HG03571 (cell line): ENCODE measurements around the gene REC8.

ENCODE experiments used
- ATAC-seq: cut with Tn5 transposase; IDR thresholded peaks from one replicate; pipeline ENCODE4 v1.9.1; 2021; ENCODE audit not compliant: unreplicated experiment

Gene REC8

DNA sequence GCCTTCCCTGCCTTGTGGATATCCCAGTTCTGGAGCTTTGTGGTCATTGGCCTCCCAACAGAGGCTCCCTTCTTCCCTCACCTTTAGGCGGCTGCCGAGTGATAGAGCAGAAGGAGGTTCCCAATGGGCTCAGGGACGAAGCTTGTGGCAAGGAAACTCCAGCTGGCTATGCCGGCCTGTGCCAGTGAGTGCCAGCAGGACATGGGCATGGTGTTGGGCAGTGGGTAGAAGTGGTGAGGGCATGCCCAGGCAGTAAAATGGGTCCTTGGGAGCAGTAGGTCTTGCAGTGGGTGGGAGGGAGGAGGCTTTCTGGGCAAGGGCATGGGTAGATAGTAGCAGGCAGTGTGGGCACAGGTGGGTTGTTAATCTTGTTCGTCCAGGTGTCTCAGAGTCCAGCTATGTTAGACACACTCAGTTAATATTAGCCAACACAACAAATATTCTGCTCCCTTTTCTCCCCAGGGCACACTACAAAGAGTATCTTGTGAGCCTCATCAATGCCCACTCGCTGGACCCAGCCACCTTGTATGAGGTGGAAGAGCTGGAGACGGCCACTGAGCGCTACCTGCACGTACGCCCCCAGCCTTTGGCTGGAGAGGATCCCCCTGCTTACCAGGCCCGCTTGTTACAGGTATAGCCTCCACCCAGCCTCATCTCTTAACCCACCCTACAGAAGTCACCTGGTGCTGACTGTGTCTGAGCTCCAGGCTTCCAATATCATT lies 11.9 kb upstream of the REC8 start:
- no peak for ATAC-seq

DNA sequence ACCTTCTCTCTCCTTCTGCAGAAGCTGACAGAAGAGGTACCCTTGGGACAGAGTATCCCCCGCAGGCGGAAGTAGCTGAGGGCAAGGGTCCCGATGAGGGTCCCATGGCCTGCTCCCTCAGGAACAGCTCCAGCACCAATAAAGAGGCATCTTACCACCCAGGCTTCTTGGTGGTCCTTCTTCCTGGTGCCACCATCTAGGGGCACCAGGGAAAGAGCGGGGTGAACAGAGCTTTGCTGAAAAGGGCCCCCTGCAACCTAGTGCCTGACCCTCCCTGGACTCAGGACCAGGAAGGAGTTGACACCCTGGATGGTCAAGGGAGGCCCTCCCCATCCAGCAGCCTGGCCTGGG lies 11.4 kb upstream of the REC8 start:
- ATAC-seq: no peak

DNA sequence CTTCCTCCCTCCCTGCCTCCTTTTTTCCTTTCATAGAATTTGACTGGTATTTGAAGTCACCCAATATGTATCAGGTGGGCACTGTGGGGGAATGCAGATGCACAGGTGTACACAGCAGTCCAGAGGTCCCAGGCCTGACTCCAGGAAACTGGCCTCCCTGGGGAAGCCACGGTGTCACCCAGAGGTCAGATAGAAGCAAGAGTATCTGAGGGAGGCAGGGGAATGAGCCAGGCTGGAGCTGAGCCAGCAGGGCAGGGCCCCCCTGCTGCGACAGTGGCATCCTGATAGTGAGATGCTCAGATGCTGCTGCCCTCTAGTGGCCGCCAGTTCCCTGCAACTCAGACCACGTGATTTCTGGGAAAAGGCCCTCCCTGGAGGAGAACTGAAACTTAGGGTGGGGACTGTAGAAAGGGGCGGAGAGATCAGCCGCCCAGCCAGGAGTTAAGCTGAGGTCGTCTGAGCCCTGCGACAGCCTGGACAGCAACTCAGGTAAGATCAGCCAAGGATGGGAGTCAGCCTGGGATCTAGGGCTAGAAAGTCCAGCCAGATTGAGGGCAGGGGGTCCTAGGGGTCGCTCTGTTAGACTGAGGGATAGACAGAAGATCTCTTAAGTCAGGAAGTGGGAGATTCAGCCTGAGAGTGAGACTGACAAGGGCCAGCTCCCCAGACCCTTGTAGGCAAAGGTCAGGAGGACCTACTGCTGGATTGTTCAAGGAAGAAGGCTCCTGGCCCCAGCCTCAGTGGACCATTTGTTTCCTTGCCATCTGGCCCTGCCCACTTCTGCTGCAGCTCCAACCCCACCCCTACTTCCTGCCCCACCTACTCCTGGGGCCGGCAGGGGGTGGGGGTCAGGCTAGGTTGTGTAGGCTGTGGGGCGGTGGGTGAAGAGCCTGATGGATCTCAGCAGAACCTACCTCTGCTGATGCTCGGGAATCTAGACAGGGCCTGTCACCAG lies 10.8 kb upstream of the REC8 start, which contains the start of gene IRF9:
Gene IRF9 (plus strand): TSS at position 416 of the 955 bp plus-strand sequence. CDS start 880 bp downstream, outside the sequence.
- ATAC-seq: peak; percentile 64

DNA sequence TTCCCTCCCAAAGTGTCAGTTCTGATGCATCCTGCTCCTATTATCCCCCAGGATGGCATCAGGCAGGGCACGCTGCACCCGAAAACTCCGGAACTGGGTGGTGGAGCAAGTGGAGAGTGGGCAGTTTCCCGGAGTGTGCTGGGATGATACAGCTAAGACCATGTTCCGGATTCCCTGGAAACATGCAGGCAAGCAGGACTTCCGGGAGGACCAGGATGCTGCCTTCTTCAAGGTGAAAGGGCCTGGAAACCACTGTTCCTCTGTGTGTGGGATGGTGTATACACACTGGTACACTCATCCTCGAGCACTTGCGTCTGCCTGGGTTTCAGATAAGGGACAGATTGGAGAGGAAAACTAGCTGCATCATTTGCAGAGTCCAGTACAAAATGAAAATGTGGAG lies 9.8 kb upstream of the REC8 start:
- ATAC-seq: no peak

DNA sequence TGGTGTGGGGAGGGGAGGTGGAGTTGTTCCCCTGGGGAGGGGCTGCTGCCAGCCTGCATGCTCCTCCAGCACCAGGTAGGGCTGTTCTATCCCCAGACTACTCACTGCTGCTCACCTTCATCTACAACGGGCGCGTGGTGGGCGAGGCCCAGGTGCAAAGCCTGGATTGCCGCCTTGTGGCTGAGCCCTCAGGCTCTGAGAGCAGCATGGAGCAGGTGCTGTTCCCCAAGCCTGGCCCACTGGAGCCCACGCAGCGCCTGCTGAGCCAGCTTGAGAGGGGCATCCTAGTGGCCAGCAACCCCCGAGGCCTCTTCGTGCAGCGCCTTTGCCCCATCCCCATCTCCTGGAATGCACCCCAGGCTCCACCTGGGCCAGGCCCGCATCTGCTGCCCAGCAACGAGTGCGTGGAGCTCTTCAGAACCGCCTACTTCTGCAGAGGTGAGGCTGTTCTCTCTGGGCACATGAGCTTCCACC lies 7.3 kb upstream of the REC8 start:
- no peak for ATAC-seq

DNA sequence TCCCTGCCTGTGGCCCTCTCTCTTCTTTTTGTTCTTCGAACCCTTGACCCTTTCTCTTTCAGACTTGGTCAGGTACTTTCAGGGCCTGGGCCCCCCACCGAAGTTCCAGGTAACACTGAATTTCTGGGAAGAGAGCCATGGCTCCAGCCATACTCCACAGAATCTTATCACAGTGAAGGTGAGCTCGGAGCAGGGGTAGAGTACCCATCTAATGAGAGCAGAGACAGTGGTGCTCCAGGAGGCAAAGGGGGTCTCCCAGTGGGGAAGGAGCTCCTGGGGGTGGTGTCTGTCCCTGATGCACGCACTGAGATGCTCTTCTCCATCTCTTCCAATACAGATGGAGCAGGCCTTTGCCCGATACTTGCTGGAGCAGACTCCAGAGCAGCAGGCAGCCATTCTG lies 6.1 kb upstream of the REC8 start:
- ATAC-seq: no peak

DNA sequence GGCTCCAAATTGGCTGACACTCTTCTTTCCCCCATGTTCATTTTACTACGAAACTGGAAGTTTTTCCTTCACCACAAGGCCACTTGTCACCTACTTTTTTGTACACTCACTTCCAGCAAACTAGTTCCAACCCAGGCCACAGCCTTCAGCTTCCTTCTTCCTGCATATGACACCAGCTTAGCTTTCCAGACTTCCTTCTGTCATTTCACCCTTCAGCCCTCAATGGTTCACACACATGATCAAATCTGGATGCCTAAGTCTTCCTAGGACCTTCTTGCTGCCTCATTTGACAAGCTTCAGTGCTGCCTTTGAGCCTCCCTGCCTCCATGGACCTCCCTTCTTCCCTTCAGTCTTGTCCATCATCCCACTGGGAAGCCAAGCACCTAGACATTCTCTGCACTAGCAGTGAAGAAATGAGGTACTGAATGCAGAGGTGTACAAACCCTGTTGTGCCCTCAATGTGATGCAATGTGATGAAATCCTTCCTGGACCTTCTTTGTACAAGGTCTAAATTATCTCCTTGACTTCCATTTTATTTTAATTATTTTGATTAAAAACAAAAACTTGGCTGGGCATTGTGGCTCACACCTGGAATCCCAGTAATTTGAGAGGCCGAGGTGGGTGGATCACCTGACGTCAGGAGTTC lies 4.3 kb upstream of the REC8 start:
- no peak for ATAC-seq

DNA sequence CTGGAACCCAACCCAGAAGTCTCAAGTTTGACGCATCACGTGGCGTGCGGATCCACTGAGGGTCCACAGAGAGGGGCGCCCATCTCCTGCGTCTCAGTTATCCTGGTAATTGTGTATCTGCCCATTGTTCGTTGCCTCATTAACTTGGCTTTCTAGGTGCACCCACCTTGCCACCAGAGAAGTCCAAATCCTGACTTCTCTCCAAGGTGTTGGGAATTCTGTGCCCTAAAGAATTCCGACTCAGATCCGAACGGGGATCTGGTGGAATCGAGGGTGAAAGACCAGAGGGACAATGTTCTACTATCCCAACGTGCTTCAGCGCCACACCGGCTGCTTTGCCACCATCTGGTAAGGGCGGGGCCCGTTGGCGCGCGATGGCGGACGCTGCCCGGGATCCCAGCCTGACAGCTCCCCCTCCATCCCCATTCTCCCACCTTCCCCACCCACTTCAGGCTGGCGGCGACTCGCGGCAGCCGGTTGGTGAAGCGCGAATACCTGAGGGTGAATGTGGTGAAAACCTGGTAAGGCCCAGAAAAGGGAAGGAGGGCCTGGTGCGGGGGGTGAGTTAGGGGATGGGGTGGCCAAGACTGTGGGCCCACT lies 481 bp downstream of the REC8 start:
- ATAC-seq: no peak

DNA sequence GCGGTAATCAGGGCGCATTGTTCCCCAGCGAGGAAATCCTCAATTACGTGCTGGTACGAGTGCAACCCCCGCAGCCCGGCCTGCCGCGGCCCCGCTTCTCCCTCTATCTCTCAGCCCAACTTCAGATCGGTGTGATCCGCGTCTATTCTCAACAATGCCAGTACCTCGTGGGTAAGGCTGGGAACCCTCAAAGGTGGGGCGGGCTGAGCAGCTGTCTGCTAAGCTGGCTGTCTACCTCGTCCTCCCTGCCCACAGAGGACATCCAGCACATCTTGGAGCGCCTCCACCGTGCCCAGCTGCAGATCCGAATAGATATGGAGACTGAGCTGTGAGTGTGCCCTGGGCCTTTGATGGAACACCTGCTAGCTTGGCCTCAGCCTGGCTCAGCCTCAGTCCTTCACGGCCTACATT lies 996 bp downstream of the REC8 start:
- ATAC-seq: no peak

DNA sequence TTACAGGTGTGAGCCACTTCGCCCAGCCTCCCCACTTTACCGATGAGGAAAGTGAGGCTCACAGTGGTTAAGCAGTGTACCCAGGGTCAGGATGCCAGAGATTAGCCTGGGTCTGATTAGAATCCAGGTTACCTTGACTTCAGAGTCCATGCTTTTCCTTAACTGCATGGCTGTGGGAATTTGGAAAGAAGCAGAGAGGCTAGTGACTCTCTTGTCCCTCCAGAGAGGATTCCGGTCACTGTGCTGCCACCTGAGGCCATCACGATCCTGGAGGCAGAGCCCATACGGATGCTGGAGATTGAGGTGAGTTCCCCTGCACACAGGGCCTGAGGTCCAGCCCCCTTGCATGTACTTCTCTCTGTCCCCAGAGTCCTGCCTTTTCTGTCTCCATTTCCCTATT lies 4.7 kb downstream of the REC8 start:
- no peak for ATAC-seq

DNA sequence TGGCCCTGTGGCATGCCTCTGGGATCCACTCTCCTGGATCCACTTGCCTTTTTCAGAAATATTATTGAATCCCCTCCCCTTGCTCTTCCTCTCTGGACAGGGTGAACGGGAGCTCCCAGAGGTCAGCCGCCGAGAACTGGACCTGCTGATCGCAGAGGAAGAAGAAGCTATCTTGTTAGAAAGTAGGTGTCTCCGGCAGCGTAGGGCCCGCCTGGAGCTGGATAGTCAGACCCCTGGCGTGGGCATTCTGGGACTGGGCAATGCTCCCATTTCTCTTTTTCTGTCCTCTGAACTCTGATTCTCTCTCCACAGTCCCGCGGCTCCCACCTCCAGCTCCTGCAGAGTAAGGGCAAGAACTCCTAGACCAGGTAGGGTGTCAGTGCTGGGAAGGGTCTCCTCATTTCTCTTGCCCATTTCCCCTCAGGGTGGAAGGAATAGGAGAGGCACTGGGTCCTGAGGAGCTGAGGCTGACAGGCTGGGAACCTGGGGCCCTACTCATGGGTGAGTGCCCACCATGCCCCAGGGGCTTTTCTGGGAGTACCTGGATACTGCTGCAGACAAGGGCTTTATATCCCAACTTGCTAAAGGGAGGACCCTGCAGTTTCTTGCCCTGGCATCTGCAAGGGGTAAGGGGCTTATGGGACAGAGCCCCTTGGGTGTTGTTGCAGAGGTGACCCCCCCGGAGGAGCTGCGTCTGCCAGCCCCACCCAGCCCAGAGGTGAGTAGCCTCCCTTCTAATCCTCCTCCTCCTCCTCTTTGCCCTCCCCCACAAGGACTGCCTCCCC lies 5.4 kb downstream of the REC8 start:
- ATAC-seq: no peak

DNA sequence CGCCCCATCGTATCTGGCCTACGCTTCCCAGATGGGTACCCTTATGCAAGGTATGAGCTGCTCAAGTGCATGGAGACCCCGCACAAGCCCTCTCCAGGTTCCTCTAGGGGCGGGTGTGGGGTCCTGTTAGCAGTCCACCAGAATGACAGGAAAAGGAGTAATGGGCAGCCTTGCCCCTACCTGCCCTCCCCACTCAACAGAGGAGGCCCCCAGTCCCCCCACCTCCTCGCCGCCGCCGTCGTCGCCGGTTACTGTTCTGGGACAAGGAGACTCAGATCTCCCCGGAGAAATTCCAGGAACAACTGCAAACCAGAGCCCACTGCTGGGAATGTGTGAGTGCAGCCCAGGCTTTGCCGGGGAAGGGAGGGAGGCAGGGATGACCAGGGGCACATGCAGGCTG lies 6.0 kb downstream of the REC8 start:
- no peak for ATAC-seq

DNA sequence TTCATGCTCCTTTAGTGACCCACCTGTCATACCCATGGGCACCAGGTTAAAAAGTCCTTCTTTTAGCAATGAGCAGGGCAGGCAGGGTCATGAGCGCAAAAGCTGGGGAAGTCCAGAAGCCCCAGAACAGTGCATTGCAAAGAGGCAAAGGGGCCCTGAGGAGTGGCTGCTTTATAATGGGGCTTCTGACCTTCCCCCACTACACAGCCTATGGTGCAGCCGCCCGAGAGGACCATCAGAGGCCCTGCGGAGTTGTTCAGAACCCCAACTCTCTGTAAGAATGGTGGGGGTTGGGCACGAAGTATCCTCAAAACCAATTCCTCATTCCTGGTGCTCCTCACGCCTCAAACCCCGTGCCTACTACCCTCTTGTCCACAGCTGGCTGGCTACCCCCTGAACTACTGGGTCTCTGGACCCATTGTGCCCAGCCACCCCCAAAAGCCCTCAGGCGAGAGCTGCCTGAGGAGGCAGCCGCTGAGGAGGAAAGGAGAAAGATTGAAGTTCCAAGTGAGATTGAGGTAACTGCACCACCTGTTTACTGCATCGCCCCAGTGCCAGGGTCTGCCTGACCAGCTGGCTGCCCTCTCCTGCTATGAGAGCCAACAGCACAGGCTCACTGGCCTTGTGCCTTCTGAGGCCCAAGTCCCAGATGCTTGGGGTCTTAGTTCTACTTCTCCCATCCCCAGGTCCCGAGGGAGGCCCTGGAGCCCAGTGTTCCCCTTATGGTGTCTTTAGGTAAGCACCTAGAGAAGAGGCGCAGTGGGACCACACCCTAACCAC lies 6.7 kb downstream of the REC8 start:
- ATAC-seq: no peak

DNA sequence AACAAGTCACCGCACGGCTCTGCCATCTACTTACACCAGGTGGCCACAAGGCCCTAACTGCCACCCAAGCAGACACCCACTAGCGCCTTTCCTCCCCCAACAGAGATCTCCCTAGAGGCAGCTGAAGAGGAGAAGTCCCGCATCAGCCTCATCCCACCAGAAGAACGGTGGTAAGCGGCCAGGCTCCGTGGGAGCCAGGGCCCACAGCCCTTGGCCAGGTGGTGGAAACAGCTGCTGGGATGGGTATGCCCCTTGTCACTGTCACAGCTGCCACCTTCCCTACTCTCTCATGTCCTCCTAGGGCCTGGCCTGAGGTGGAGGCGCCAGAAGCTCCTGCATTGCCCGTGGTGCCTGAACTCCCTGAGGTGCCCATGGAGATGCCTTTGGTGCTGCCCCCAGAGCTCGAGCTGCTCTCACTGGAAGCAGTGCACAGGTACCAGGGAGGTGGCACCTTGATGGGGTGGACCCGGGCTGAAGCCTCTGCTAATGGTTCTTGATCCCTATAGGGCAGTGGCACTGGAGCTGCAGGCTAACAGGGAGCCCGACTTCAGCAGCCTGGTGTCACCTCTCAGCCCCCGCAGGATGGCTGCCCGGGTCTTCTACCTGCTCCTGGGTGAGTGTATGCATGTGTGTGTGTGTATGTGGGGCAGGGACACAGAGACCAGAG lies 7.5 kb downstream of the REC8 start:
- ATAC-seq: no peak

DNA sequence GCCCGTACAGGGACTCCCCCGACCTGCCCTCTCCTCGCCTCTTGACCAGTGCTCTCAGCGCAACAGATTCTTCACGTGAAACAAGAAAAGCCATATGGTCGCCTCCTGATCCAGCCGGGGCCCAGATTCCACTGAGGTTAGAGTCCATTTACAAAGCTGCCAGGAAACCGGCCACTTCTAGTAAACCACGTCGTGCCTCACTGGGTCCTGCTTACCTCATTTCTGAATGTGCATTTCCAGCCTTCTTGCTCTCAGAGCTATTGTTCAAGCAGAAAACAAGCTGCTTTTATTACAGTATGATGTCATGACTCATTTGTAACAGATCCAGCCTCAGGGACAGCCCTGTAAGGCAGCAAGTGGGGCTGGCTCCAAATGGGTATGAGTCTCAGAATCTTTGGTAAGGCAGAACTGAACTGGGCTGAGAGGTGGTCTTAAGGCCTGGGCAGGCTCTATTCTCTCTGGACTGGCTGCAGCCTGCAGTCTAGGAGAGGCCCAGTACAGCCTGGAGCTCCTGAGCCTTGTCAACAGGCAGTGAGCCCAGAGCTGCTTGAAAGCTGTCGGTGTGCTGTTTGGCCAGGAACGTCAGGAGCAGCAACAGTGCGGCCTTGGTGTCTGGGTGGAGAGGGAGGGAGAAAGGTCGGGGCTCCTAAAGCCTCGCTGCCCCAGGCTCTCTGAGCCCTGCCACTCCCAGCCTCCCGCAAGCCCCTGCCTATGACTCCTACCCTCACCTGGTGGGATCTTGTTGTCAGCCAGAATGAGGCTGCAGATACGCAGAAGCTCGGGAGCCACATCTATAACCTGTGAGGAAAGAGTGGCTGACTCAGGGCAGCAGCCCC lies 8.3 kb downstream of the REC8 start:
- no peak for ATAC-seq

DNA sequence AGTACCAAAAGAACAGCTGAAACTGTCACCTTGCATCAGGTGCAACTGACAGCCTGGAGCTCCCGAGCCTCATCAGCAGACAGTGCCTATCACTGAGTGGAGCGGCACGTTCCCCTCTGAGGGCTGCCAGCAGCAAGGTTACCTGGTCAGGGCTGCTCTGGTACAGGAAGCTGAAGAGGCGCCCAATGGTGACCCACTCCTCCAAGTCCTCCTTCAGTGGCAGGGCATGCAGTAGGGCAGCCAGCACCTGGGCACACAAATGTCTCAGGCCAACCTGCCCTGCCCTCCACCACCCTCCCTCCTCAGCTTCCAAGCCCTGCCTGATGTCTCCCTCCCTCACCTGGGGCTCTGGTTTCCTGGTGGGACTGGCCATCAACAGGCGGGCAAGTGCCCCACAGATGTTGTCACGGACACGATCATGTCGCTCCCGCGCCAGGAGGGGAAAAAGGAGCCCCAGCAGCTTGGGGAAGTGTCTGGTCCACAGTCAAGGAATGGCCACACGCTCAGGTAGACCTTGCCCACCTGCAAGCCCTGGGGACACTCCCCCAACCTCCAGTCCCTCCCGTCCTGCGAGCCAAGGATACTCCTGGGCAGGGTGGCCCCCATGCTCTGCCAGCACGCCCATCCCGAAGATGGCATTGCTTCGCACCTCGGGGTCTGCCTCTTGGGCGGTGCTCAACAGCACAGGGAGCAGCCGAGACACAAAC lies 9.6 kb downstream of the REC8 start:
- no peak for ATAC-seq

DNA sequence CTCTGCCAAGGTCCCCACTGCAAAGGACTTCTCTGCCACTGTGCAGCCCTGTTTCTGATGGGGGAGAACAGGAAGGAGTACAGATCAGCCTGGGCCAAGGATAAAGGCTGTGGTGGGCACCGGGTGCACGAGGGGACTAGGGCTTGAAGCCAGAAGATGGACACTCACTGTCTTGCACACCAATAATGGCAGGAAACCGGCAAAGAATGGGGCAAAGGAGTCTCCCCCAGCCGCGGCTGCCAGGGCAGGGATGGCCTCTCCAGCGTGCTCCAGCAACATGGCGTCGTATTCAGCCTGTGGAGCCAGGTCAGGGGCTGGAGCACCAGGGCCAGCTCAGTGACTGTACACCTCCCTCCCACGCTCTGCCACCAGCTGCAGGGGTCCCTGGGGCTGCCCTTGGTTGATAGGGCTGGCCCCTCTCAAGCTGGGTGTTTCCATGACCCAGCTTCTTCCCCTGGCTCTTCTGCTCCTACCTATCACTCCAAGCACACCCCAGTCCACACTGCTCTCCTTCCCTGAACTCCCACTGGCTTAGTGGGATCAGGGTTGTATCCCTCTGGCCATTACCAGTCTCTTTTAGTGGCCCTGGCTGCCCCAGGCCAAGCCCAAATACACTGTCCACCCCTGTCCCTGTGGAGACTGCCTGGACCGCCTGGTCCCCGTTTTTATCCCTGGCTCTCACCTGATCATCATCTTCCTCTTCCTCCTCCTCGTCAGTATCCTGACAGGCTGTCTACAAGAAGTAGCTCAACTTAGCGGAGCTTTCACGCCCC lies 10.4 kb downstream of the REC8 start:
- ATAC-seq: no peak
